Spleen (tissue), 7 donors: ENCODE data around the gene OR52N2.

Experiments
- CTCF ChIP-seq, 11 experiments: fragments of 200-600 bp in 7 of 11; fragments of 450-650 bp in 4 of 11; sonication (generic) in 4 of 11; IDR thresholded peaks in 8 of 11; conservative IDR thresholded peaks in 3 of 11; 1 replicate in 7 of 11; 2 replicates in 4 of 11; pipeline versions ENCODE4 v1.4.0 to v1.8.0; 2016 to 2021; ENCODE audit warnings: antibody characterized with exemption in 11 of 11, inconsistent platforms in 4 of 11, mild to moderate bottlenecking in 1 of 11
- POLR2A ChIP-seq, 3 donors: fragments of 450-650 bp; IDR thresholded peaks; one replicate each; pipeline ENCODE4 v1.5.1; 2017; ENCODE audit warnings: antibody characterized with exemption in 3 of 3, mild to moderate bottlenecking in 1 of 3
- POLR2AphosphoS5 ChIP-seq, 3 donors: sonication (generic); formaldehyde crosslinking; IDR thresholded peaks; one replicate each; pipeline ENCODE4 v1.5.1; 2017; ENCODE audit warnings: antibody characterized with exemption in 3 of 3
- donor health status: DM: no; HTN: no; CAD: no; lungs with moderate emphysema.
- donor health status: DM: no; HTN: no; CAD: no.
- donor health status: DM: no; HTN: no; CAD: no.

- TF ChIP-seq POLR2A (IDR thresholded peaks at IDR 0.05) (no peak), CTCF (IDR thresholded peaks at IDR 0.05 in 8 of 11, conservative IDR thresholded peaks at IDR 0.05 in 3 of 11) (no peak), POLR2AphosphoS5 (IDR thresholded peaks at IDR 0.05) (no peak)
Measured at GRCh38 chr11:5857590-5857989, 48.9 kb downstream of the OR52N2 start, which contains the start of gene OR52E8.
